ENCODE measurements around the gene PATJ.

PATJ gene

GRCh38 chr1:61808968-61809367 lies 66.7 kb downstream of the PATJ start:
- H2AK5ac ChIP-seq (ENCODE audit: low read length, severe bottlenecking): no peak overlapping the region
- H3K4ac ChIP-seq (ENCODE audit: low read depth in 1 of 2, low read length in 2 of 2): no peak overlapping the region
- no peak overlapping the region for H3K18ac ChIP-seq (ENCODE audit: low read depth in 1 of 2, low read length in 2 of 2)
- no peak overlapping the region for H2AFZ ChIP-seq (ENCODE audit: low read depth, low read length)
- H3K27ac ChIP-seq (ENCODE audit: low read length, poor library complexity, severe bottlenecking): no peak overlapping the region
- WGBS: 60% methylated on average over 4 of the region's 4 CpGs
- H3K23ac ChIP-seq (ENCODE audit: low read length in 2 of 2): no peak overlapping the region
- H3K14ac ChIP-seq (ENCODE audit: low read length in 2 of 2): no peak overlapping the region
- H3K36me3 ChIP-seq (ENCODE audit: control insufficient read depth in 1 of 2, insufficient read depth in 2 of 2, low read depth in 1 of 2, low read length in 2 of 2): no peaks in the 10 kb centered on the region
- no peak overlapping the region for H4K91ac ChIP-seq (ENCODE audit: low read length)
- no peaks in the 10 kb centered on the region for H3K79me1 ChIP-seq (replicated peaks; ENCODE audit: low read length, poor library complexity, severe bottlenecking)
- no peaks in the 10 kb centered on the region for H3K9me3 ChIP-seq (ENCODE audit: control insufficient read depth, low read length)
- H2BK12ac ChIP-seq (ENCODE audit: low read length in 2 of 2): no peak overlapping the region
- DNase-seq: peak; percentile 4
- H3K4me3 ChIP-seq (ENCODE audit: insufficient read depth in 1 of 2, low read depth in 1 of 2, low read length in 2 of 2): no peak overlapping the region
- no peak overlapping the region for H2BK5ac ChIP-seq (ENCODE audit: low read depth, low read length, poor library complexity, severe bottlenecking)
- H3K4me2 ChIP-seq (ENCODE audit: low read length, poor library complexity, severe bottlenecking): no peak overlapping the region
- no peak overlapping the region for H4K8ac ChIP-seq (ENCODE audit: low read length)
- no peak overlapping the region for H3K9ac ChIP-seq (ENCODE audit: low read length)
- H3K27me3 ChIP-seq (ENCODE audit: control insufficient read depth in 1 of 2, insufficient read depth in 1 of 2, low read length in 2 of 2): no peaks in the 10 kb centered on the region
- H2BK120ac ChIP-seq (ENCODE audit: low read depth, low read length): no peak overlapping the region
- H2BK15ac ChIP-seq (ENCODE audit: low read depth, poor library complexity, severe bottlenecking): no peak overlapping the region
- H3K4me1 ChIP-seq (ENCODE audit: control insufficient read depth, insufficient read depth, low read depth, low read length): no peaks in the 10 kb centered on the region

- H3K27ac ChIP-seq (ENCODE audit: low read length, poor library complexity, severe bottlenecking): no peak overlapping the region
- H3K4ac ChIP-seq (ENCODE audit: low read depth in 1 of 2, low read length in 2 of 2): no peak overlapping the region
- no peaks in the 10 kb centered on the region for H3K36me3 ChIP-seq (ENCODE audit: control insufficient read depth in 1 of 2, insufficient read depth in 2 of 2, low read depth in 1 of 2, low read length in 2 of 2)
- H2BK120ac ChIP-seq (ENCODE audit: low read depth, low read length): no peak overlapping the region
- no peak overlapping the region for H4K8ac ChIP-seq (ENCODE audit: low read length)
- H4K91ac ChIP-seq (ENCODE audit: low read length): no peak overlapping the region
- no peak overlapping the region for H3K9ac ChIP-seq (ENCODE audit: low read length)
- no peak overlapping the region for H2AK5ac ChIP-seq (ENCODE audit: low read length, severe bottlenecking)
- no peak overlapping the region for H3K18ac ChIP-seq (ENCODE audit: low read depth in 1 of 2, low read length in 2 of 2)
- H3K27me3 ChIP-seq (ENCODE audit: control insufficient read depth in 1 of 2, insufficient read depth in 1 of 2, low read length in 2 of 2): no peaks in the 10 kb centered on the region
- no peak overlapping the region for H2BK15ac ChIP-seq (ENCODE audit: low read depth, poor library complexity, severe bottlenecking)
- H3K14ac ChIP-seq (ENCODE audit: low read length in 2 of 2): no peak overlapping the region
- H3K4me1 ChIP-seq (ENCODE audit: control insufficient read depth, insufficient read depth, low read depth, low read length): no peaks in the 10 kb centered on the region
- no peak overlapping the region for H2AFZ ChIP-seq (ENCODE audit: low read depth, low read length)
- WGBS: no CpG with 5 or more reads among the region's 1 CpG
- H2BK12ac ChIP-seq (ENCODE audit: low read length in 2 of 2): no peak overlapping the region
- H3K79me1 ChIP-seq (replicated peaks; ENCODE audit: low read length, poor library complexity, severe bottlenecking): no peaks in the 10 kb centered on the region
- no peak overlapping the region for H3K4me3 ChIP-seq (ENCODE audit: insufficient read depth in 1 of 2, low read depth in 1 of 2, low read length in 2 of 2)
- no peak overlapping the region for H2BK5ac ChIP-seq (ENCODE audit: low read depth, low read length, poor library complexity, severe bottlenecking)
- DNase-seq: no peak
- H3K4me2 ChIP-seq (ENCODE audit: low read length, poor library complexity, severe bottlenecking): no peak overlapping the region
- no peak overlapping the region for H3K23ac ChIP-seq (ENCODE audit: low read length in 2 of 2)
- H3K9me3 ChIP-seq (ENCODE audit: control insufficient read depth, low read length): no peaks in the 10 kb centered on the region
Measured at GRCh38 chr1:61812916-61813315, 70.6 kb downstream of the PATJ start.

- H3K4ac ChIP-seq (ENCODE audit: low read depth in 1 of 2, low read length in 2 of 2): no peak overlapping the region
- no CpG with 5 or more reads among the region's 3 CpGs for WGBS
- H2BK5ac ChIP-seq (ENCODE audit: low read depth, low read length, poor library complexity, severe bottlenecking): no peak overlapping the region
- no peak overlapping the region for H2BK120ac ChIP-seq (ENCODE audit: low read depth, low read length)
- H2BK12ac ChIP-seq (ENCODE audit: low read length in 2 of 2): no peak overlapping the region
- no peak overlapping the region for H3K4me3 ChIP-seq (ENCODE audit: insufficient read depth in 1 of 2, low read depth in 1 of 2, low read length in 2 of 2)
- no peaks in the 10 kb centered on the region for H3K79me1 ChIP-seq (replicated peaks; ENCODE audit: low read length, poor library complexity, severe bottlenecking)
- no peak overlapping the region for H3K27ac ChIP-seq (ENCODE audit: low read length, poor library complexity, severe bottlenecking)
- no peaks in the 10 kb centered on the region for H3K4me1 ChIP-seq (ENCODE audit: control insufficient read depth, insufficient read depth, low read depth, low read length)
- H3K9me3 ChIP-seq (ENCODE audit: control insufficient read depth, low read length): no peaks in the 10 kb centered on the region
- no peaks in the 10 kb centered on the region for H3K27me3 ChIP-seq (ENCODE audit: control insufficient read depth in 1 of 2, insufficient read depth in 1 of 2, low read length in 2 of 2)
- DNase-seq: no peak
- H3K18ac ChIP-seq (ENCODE audit: low read depth in 1 of 2, low read length in 2 of 2): no peak overlapping the region
- H3K9ac ChIP-seq (ENCODE audit: low read length): no peak overlapping the region
- H3K14ac ChIP-seq (ENCODE audit: low read length in 2 of 2): no peak overlapping the region
- no peaks in the 10 kb centered on the region for H3K36me3 ChIP-seq (ENCODE audit: control insufficient read depth in 1 of 2, insufficient read depth in 2 of 2, low read depth in 1 of 2, low read length in 2 of 2)
- no peak overlapping the region for H3K23ac ChIP-seq (ENCODE audit: low read length in 2 of 2)
- H4K8ac ChIP-seq (ENCODE audit: low read length): no peak overlapping the region
- H2BK15ac ChIP-seq (ENCODE audit: low read depth, poor library complexity, severe bottlenecking): no peak overlapping the region
- no peak overlapping the region for H2AK5ac ChIP-seq (ENCODE audit: low read length, severe bottlenecking)
- H3K4me2 ChIP-seq (ENCODE audit: low read length, poor library complexity, severe bottlenecking): no peak overlapping the region
- no peak overlapping the region for H4K91ac ChIP-seq (ENCODE audit: low read length)
- H2AFZ ChIP-seq (ENCODE audit: low read depth, low read length): no peak overlapping the region
Measured at GRCh38 chr1:61816191-61816590, 73.9 kb downstream of the PATJ start.

GRCh38 chr1:61818992-61819391 lies 76.7 kb downstream of the PATJ start:
- Histone ChIP-seq H2AK5ac (ENCODE audit: low read length, severe bottlenecking) (no peak overlapping the region), H4K8ac (ENCODE audit: low read length) (no peak overlapping the region), H3K4me1 (ENCODE audit: control insufficient read depth, insufficient read depth, low read depth, low read length) (no peaks in the 10 kb centered on the region), H3K23ac (ENCODE audit: low read length in 2 of 2) (no peak overlapping the region), H2BK12ac (ENCODE audit: low read length in 2 of 2) (no peak overlapping the region), H3K9ac (ENCODE audit: low read length) (no peak overlapping the region), H3K9me3 (ENCODE audit: control insufficient read depth, low read length) (no peaks in the 10 kb centered on the region), H2BK15ac (ENCODE audit: low read depth, poor library complexity, severe bottlenecking) (no peak overlapping the region), H3K36me3 (ENCODE audit: control insufficient read depth in 1 of 2, insufficient read depth in 2 of 2, low read depth in 1 of 2, low read length in 2 of 2) (no peaks in the 10 kb centered on the region), H3K14ac (ENCODE audit: low read length in 2 of 2) (no peak overlapping the region), H2BK5ac (ENCODE audit: low read depth, low read length, poor library complexity, severe bottlenecking) (no peak overlapping the region), H3K4ac (ENCODE audit: low read depth in 1 of 2, low read length in 2 of 2) (no peak overlapping the region), H3K4me3 (ENCODE audit: insufficient read depth in 1 of 2, low read depth in 1 of 2, low read length in 2 of 2) (no peak overlapping the region), H3K4me2 (ENCODE audit: low read length, poor library complexity, severe bottlenecking) (no peak overlapping the region), H2AFZ (ENCODE audit: low read depth, low read length) (no peak overlapping the region), H3K27me3 (ENCODE audit: control insufficient read depth in 1 of 2, insufficient read depth in 1 of 2, low read length in 2 of 2) (no peaks in the 10 kb centered on the region), H3K27ac (ENCODE audit: low read length, poor library complexity, severe bottlenecking) (no peak overlapping the region), H3K79me1 (replicated peaks; ENCODE audit: low read length, poor library complexity, severe bottlenecking) (no peaks in the 10 kb centered on the region), H4K91ac (ENCODE audit: low read length) (no peak overlapping the region), H2BK120ac (ENCODE audit: low read depth, low read length) (no peak overlapping the region), H3K18ac (ENCODE audit: low read depth in 1 of 2, low read length in 2 of 2) (no peak overlapping the region)
- WGBS: 100% methylated on average over 1 of the region's 1 CpG
- DNase-seq: no peak

All from mesenchymal stem cell (in vitro differentiated cells and primary cell).